ENCODE data around the gene ADCY4.

GRCh38 chr14:24325963-24326362 lies 8.9 kb downstream of the ADCY4 start:
- no peak for TF ChIP-seq CTCF (IDR thresholded peaks at IDR 0.05)
- no peak for TF ChIP-seq POLR2A (IDR thresholded peaks at IDR 0.05)

Data from Peyer's patch (tissue), 4 donors.